CD4-positive, alpha-beta T cell (primary cell): ENCODE results near the gene LAMA1. TPM values are rescaled to one million over a fixed set of nuclear protein-coding genes. Genes with fewer than 3 reads are reported as not detected.

Source experiments
- ATAC-seq: fragments of 200-7000 bp; cut with Tn5 transposase; one replicate; pipeline ENCODE4 v1.10.0; 2022; ENCODE audit warnings: mild to moderate bottlenecking; ENCODE audit not compliant: poor library complexity
- CTCF ChIA-PET: fragments of 350-600 bp; sonication (Branson Sonifier 250); formaldehyde crosslinking; loops from one replicate; lab custom pipeline; 2021; ENCODE audit warnings: antibody characterized with exemption, inconsistent platforms; lab: Charles Lee
- POLR2A ChIA-PET: fragments of 350-600 bp; sonication (Branson Sonifier 250); formaldehyde crosslinking; loops from one replicate; lab custom pipeline; 2021; ENCODE audit warnings: antibody characterized with exemption, inconsistent platforms; lab: Charles Lee
- DNase-seq, 14 experiments: peaks; one replicate each; pipeline ENCODE4 v3.0.0-alpha.2; 2013 to 2020; ENCODE audit warnings: mixed read lengths in 2 of 14
- H3K27ac ChIP-seq, 2 donors: one replicate each; pipeline versions ENCODE4 v1.5.1 to v1.7.0; 2013; ENCODE audit warnings: low read length in 2 of 2, low read depth in 1 of 2, mild to moderate bottlenecking in 1 of 2
- H3K27me3 ChIP-seq, 2 experiments: 1 replicate in 1 of 2; 2 replicates in 1 of 2; pipeline versions ENCODE4 v1.6.1 to v1.7.0; 2013; ENCODE audit warnings: low read length in 2 of 2, control low read depth in 1 of 2, mild to moderate bottlenecking in 1 of 2, moderate library complexity in 1 of 2; ENCODE audit not compliant: insufficient read depth in 2 of 2, control insufficient read depth in 1 of 2
- H3K36me3 ChIP-seq: one replicate; pipeline ENCODE4 v1.6.1; 2013; ENCODE audit warnings: low read length, control low read depth; ENCODE audit not compliant: insufficient read depth
- H3K4me1 ChIP-seq: one replicate; pipeline ENCODE4 v1.6.1; 2013; ENCODE audit warnings: low read length, control low read depth; ENCODE audit not compliant: insufficient read depth
- H3K4me3 ChIP-seq: one replicate; pipeline ENCODE4 v1.5.1; 2013; ENCODE audit warnings: mild to moderate bottlenecking, low read length, moderate library complexity
- H3K9me3 ChIP-seq, 2 experiments: 1 replicate in 1 of 2; 2 replicates in 1 of 2; pipeline versions ENCODE4 v1.6.1 to v1.7.0; 2013; ENCODE audit warnings: low read length in 2 of 2, mild to moderate bottlenecking in 2 of 2, control low read depth in 1 of 2, moderate library complexity in 1 of 2; ENCODE audit not compliant: control insufficient read depth in 1 of 2, insufficient read depth in 1 of 2
- H3K27ac Mint-ChIP-seq: one replicate; pipeline ENCODE4 v1.8.0; 2020; ENCODE audit warnings: mixed read lengths
- H3K27me3 Mint-ChIP-seq: one replicate; pipeline ENCODE4 v1.8.0; 2021; ENCODE audit warnings: mixed read lengths
- H3K36me3 Mint-ChIP-seq: one replicate; pipeline ENCODE4 v1.8.0; 2021; ENCODE audit warnings: low read depth, mixed read lengths
- H3K4me1 Mint-ChIP-seq: one replicate; pipeline ENCODE4 v1.8.0; 2021; ENCODE audit warnings: low read depth, mixed read lengths
- H3K4me3 Mint-ChIP-seq: one replicate; pipeline ENCODE4 v1.8.0; 2020; ENCODE audit warnings: mild to moderate bottlenecking, mixed read lengths
- H3K9me3 Mint-ChIP-seq: one replicate; pipeline ENCODE4 v1.8.0; 2020; ENCODE audit warnings: mixed read lengths
- intact Hi-C, 2 experiments: fragments of 100-400 bp; cut with DNase I in 1 of 2; cut with micrococcal nuclease in 1 of 2; formaldehyde crosslinking; loops; one replicate each; pipeline versions ENCODE4 v1.15.1 to v1.9.0; 2023 to 2025; cut with DNase I, micrococcal nuclease
- total RNA-seq, 174 experiments: library from RNA in 2 of 174; stranded (reverse) in 2 of 174; gene quantifications; one replicate each; pipeline ENCODE4 v1.2.3 and lab custom pipeline; 2021 to 2026
- TF ChIP-seq, protein P1 (sequence below): fragments of 200-600 bp; IDR thresholded peaks from one replicate; pipeline ENCODE4 v1.8.0; 2022; ENCODE audit warnings: antibody characterized with exemption, mild to moderate bottlenecking

Gene LAMA1
- total RNA-seq, 2 experiments from 2014 or later: not detected

DNA sequence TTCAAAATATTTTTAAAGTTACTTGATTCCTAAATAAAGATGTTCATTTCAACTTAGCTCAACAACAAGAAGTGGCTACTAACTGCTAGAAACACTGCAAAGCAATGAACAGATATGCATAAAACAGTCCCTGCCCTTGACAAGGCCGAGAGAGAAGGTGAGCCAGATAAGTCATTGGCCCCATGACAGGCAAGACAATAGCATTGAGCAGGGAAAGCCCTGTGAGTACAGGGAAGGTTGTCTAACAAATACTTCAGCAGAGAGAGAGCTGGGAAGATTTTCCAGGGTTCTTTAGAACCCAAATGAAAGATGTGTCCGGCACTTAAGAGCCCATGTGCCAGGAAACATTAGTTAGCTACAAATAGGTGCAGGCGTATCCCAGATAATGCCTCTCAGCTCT lies 4.7 kb downstream of the LAMA1 start:
- H3K27me3 Mint-ChIP-seq: peaks cover 44% of the 10 kb centered on the region
- ATAC-seq (no peak), DNase-seq (no peak)
- H3K9me3 Mint-ChIP-seq: no peaks in the 10 kb centered on the region
- CTCF ChIA-PET: no interaction called here
- no peak overlapping the region for H3K27ac Mint-ChIP-seq
- Histone ChIP-seq H3K9me3 (peaks cover 0 to 33% of the 10 kb centered on the region in 2 experiments), H3K4me1 (no peaks in the 10 kb centered on the region), H3K36me3 (no peaks in the 10 kb centered on the region), H3K27me3 (peaks cover 11 to 17% of the 10 kb centered on the region in 2 experiments), H3K4me3 (no peak overlapping the region), H3K27ac (no peak overlapping the region)
- H3K4me3 Mint-ChIP-seq: no peak overlapping the region
- H3K36me3 Mint-ChIP-seq: no peaks in the 10 kb centered on the region
- POLR2A ChIA-PET: no interaction called here
- intact Hi-C loops: no loop called here
- peaks cover 8% of the 10 kb centered on the region for H3K4me1 Mint-ChIP-seq
- TF ChIP-seq, protein P1, sequence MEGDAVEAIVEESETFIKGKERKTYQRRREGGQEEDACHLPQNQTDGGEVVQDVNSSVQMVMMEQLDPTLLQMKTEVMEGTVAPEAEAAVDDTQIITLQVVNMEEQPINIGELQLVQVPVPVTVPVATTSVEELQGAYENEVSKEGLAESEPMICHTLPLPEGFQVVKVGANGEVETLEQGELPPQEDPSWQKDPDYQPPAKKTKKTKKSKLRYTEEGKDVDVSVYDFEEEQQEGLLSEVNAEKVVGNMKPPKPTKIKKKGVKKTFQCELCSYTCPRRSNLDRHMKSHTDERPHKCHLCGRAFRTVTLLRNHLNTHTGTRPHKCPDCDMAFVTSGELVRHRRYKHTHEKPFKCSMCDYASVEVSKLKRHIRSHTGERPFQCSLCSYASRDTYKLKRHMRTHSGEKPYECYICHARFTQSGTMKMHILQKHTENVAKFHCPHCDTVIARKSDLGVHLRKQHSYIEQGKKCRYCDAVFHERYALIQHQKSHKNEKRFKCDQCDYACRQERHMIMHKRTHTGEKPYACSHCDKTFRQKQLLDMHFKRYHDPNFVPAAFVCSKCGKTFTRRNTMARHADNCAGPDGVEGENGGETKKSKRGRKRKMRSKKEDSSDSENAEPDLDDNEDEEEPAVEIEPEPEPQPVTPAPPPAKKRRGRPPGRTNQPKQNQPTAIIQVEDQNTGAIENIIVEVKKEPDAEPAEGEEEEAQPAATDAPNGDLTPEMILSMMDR: no peak

DNA sequence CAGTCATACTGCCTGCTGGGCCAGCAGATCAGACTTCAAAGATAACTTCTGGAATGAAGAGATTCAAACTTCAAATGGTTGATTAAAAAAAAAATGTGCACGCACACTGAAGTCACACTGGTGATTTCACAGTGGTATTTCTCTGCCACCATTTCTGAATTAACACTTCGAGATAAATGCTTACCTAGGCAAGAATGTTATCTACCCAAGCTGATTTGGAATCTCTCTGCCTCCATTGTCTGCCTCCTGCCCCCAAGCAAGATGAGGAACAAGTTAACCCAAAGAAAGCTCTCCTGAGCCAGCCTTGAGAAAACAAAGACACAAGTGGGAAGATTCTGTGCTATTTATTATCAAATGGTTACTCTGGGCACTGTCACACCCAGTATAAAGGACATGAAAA lies 6.5 kb downstream of the LAMA1 start:
- no peak for ATAC-seq
- TF ChIP-seq, protein P1: no peak
- Mint-ChIP-seq H3K4me1 (peaks cover 2% of the 10 kb centered on the region), H3K27ac (no peak overlapping the region), H3K27me3 (peaks cover 36% of the 10 kb centered on the region), H3K36me3 (no peaks in the 10 kb centered on the region), H3K9me3 (no peaks in the 10 kb centered on the region), H3K4me3 (no peak overlapping the region)
- Histone ChIP-seq H3K27me3 (peaks cover 4 to 7% of the 10 kb centered on the region in 2 experiments), H3K27ac (no peak overlapping the region), H3K9me3 (peaks cover 0 to 36% of the 10 kb centered on the region in 2 experiments), H3K36me3 (no peaks in the 10 kb centered on the region), H3K4me1 (no peaks in the 10 kb centered on the region), H3K4me3 (no peak overlapping the region)
- no peak for DNase-seq
- ChIA-PET POLR2A (no interaction called here), CTCF (no interaction called here)
- intact Hi-C loops: no loop called here

DNA sequence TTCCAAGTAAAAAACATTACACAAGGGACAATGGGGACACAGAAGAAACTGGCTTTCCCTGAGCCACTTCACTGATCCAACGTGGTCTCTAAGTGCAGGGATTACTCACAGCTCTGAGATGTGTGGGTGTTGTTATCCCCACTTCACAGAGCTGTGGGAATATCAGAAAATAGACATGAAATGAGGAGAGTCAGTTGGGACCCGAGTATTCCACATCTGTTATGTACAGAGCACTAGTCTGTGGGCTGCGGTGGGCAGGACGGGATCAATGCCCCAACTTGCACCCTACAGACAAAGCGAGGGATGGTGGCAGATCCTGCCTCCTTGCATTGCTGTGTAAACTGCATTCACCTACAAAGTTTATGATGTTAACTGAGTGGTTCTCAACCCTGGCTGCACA lies 11.7 kb downstream of the LAMA1 start:
- TF ChIP-seq, protein P1: no peak
- Mint-ChIP-seq H3K4me1 (no peaks in the 10 kb centered on the region), H3K27ac (no peak overlapping the region), H3K27me3 (peaks cover 8% of the 10 kb centered on the region), H3K36me3 (no peaks in the 10 kb centered on the region), H3K4me3 (no peak overlapping the region), H3K9me3 (peaks cover 2% of the 10 kb centered on the region)
- Histone ChIP-seq H3K36me3 (no peaks in the 10 kb centered on the region), H3K4me3 (no peak overlapping the region), H3K27ac (no peak overlapping the region), H3K4me1 (no peaks in the 10 kb centered on the region), H3K27me3 (no peaks in the 10 kb centered on the region), H3K9me3 (peaks cover 0 to 32% of the 10 kb centered on the region in 2 experiments)
- intact Hi-C loops: no loop called here
- ChIA-PET POLR2A (no interaction called here), CTCF (no interaction called here)
- ATAC-seq (no peak), DNase-seq (no peak)
